HepG2 (cell line): Measurements from ENCODE around the gene AK9. TPM values are rescaled to one million over a fixed set of nuclear protein-coding genes. Genes with fewer than 3 reads are reported as not detected.

Source experiments
- ATAC-seq: fragments of 200-7000 bp; cut with Tn5 transposase; 3 replicates; pipeline ENCODE4 v1.9.1; 2020; ENCODE audit warnings: mild to moderate bottlenecking, moderate library complexity
- BruUV-seq: library from RNA; stranded (reverse); fragments of 400-500 nt; replicated peaks from 2 replicates; lab custom pipeline; 2021; lab: Mats Ljungman, UMichigan
- CTCF ChIA-PET: fragments of 300-600 bp; formaldehyde crosslinking; extraction: SDS; loops from one replicate; lab custom pipeline; 2021; ENCODE audit warnings: low total read pairs, inconsistent platforms, low intra/inter-chr PET ratio; lab: Yijun Ruan, JAX
- POLR2A ChIA-PET: fragments of 350-600 bp; sonication (Branson Sonifier 250); formaldehyde crosslinking; loops from one replicate; lab custom pipeline; 2020; ENCODE audit warnings: antibody characterized with exemption, inconsistent platforms; lab: Yijun Ruan, JAX
- DNase-seq: peaks from one replicate; pipeline ENCODE4 v3.0.0-alpha.2; 2015; ENCODE audit warnings: low spot score
- FAIRE-seq: peaks from 3 replicates; lab custom pipeline; 2011; peaks lifted over from hg19 to GRCh38; lab: Jason Lieb, UNC
- H2AFZ ChIP-seq: one replicate; pipeline ENCODE4 v1.6.1; 2011; ENCODE audit warnings: low read length, inconsistent platforms
- H3K27ac ChIP-seq: fragments of 300-600 bp; 3 replicates; pipeline ENCODE4 v1.8.0; 2011; ENCODE audit warnings: mixed run types, mild to moderate bottlenecking, mixed read lengths, low read length, inconsistent platforms; ENCODE audit not compliant: insufficient read depth; ENCODE audit errors: extremely low read length
- H3K27me3 ChIP-seq, 2 experiments: fragments of 200-600 bp in 1 of 2; 2 replicates in 1 of 2; 3 replicates in 1 of 2; pipeline versions ENCODE4 v1.6.0 to v1.8.0; 2011; ENCODE audit warnings: low read length in 2 of 2, mild to moderate bottlenecking in 2 of 2, moderate library complexity in 2 of 2, inconsistent platforms in 1 of 2; ENCODE audit not compliant: insufficient read depth in 2 of 2, control insufficient read depth in 1 of 2
- H3K36me3 ChIP-seq, 2 experiments: fragments of 200-600 bp in 1 of 2; replicated peaks in 1 of 2; 2 replicates in 1 of 2; 3 replicates in 1 of 2; pipeline versions ENCODE4 v1.5.1 to v1.8.0; 2011; ENCODE audit warnings: low read length in 2 of 2, inconsistent platforms in 1 of 2; ENCODE audit not compliant: insufficient read depth in 2 of 2, control insufficient read depth in 1 of 2
- H3K4me1 ChIP-seq: 2 replicates; pipeline ENCODE4 v1.5.1; 2012; ENCODE audit warnings: low read length, inconsistent platforms; ENCODE audit not compliant: insufficient read depth
- H3K4me2 ChIP-seq: 2 replicates; pipeline ENCODE4 v1.6.0; 2011; ENCODE audit warnings: low read depth, low read length, inconsistent platforms
- H3K4me3 ChIP-seq, 3 experiments: fragments of 200-600 bp in 1 of 3; sonication (generic), shearing (Covaris generic) in 1 of 3; replicated peaks in 1 of 3; 2 replicates each; pipeline ENCODE4 v1.5.1; 2011 to 2016; ENCODE audit warnings: low read length in 3 of 3, inconsistent platforms in 2 of 3, low read depth in 2 of 3, mild to moderate bottlenecking in 2 of 3, control low read depth in 1 of 3, mixed read lengths in 1 of 3; ENCODE audit not compliant: insufficient read depth in 1 of 3
- H3K79me2 ChIP-seq: one replicate; pipeline ENCODE4 v1.6.1; 2011; ENCODE audit warnings: low read length, inconsistent platforms; ENCODE audit not compliant: insufficient read depth
- H3K9ac ChIP-seq: 2 replicates; pipeline ENCODE4 v1.6.0; 2011; ENCODE audit warnings: mild to moderate bottlenecking, low read depth, low read length, inconsistent platforms; ENCODE audit not compliant: insufficient read depth
- H3K9me3 ChIP-seq: 2 replicates; pipeline ENCODE4 v1.5.1; 2012; ENCODE audit warnings: mild to moderate bottlenecking, low read length
- H4K20me1 ChIP-seq: 2 replicates; pipeline ENCODE4 v1.6.0; 2011; ENCODE audit warnings: inconsistent platforms, mild to moderate bottlenecking, low read length, moderate library complexity; ENCODE audit not compliant: insufficient read depth
- BRCA1 ChIP-seq: sonication (generic); formaldehyde crosslinking; IDR thresholded peaks from 2 replicates; pipeline ENCODE4 v1.4.0; 2020; ENCODE audit warnings: missing genetic modification reagents
- CBX5 ChIP-seq: sonication (generic); formaldehyde crosslinking; IDR thresholded peaks from 2 replicates; pipeline ENCODE4 v1.4.0; 2020; ENCODE audit warnings: missing genetic modification reagents, borderline replicate concordance
- GLI4 ChIP-seq: sonication (generic); formaldehyde crosslinking; IDR thresholded peaks from 2 replicates; pipeline ENCODE4 v1.5.1; 2020; ENCODE audit warnings: missing genetic modification reagents, mild to moderate bottlenecking, moderate library complexity, borderline replicate concordance
- HDAC6 ChIP-seq: fragments of 200-600 bp; sonication (generic); IDR thresholded peaks from 2 replicates; pipeline ENCODE4 v1.7.0; 2017; ENCODE audit warnings: mild to moderate bottlenecking, antibody characterized with exemption, low read length, low read depth
- IKZF4 ChIP-seq: sonication (generic); formaldehyde crosslinking; IDR thresholded peaks from 2 replicates; pipeline ENCODE4 v1.5.1; 2020; ENCODE audit warnings: borderline replicate concordance, mild to moderate bottlenecking, low read depth, missing genetic modification reagents; ENCODE audit errors: not compliant biosample characterization
- ISL2 ChIP-seq: sonication (generic); formaldehyde crosslinking; IDR thresholded peaks from 2 replicates; pipeline ENCODE4 v1.5.0; 2020; ENCODE audit warnings: missing genetic modification reagents
- KDM5B ChIP-seq: sonication (generic); formaldehyde crosslinking; IDR thresholded peaks from 2 replicates; pipeline ENCODE4 v1.4.0; 2020; ENCODE audit warnings: missing genetic modification reagents, mild to moderate bottlenecking, borderline replicate concordance
- ONECUT2 ChIP-seq: sonication (generic); formaldehyde crosslinking; IDR thresholded peaks from 2 replicates; pipeline ENCODE4 v1.4.0; 2020; ENCODE audit warnings: missing genetic modification reagents
- RAD51 ChIP-seq: fragments of 450-650 bp; IDR thresholded peaks from 2 replicates; pipeline ENCODE4 v1.6.1; 2016; ENCODE audit warnings: borderline replicate concordance
- TAF15 ChIP-seq: fragments of 200-400 bp; formaldehyde crosslinking; IDR thresholded peaks from one replicate; pipeline ENCODE4 v1.6.1; 2018; ENCODE audit warnings: mild to moderate bottlenecking, low read depth, low read length; ENCODE audit not compliant: poor library complexity, severe bottlenecking
- TARDBP ChIP-seq: sonication (generic); formaldehyde crosslinking; IDR thresholded peaks from 2 replicates; pipeline ENCODE4 v1.8.0; 2022; ENCODE audit warnings: mild to moderate bottlenecking, missing genetic modification reagents
- ZNF335 ChIP-seq: sonication (generic); formaldehyde crosslinking; IDR thresholded peaks from 2 replicates; pipeline ENCODE4 v1.4.0; 2020; ENCODE audit warnings: missing genetic modification reagents
- ZNF496 ChIP-seq: sonication (generic); formaldehyde crosslinking; IDR thresholded peaks from 2 replicates; pipeline ENCODE4 v1.8.1; 2023; ENCODE audit warnings: mild to moderate bottlenecking, moderate library complexity, missing genetic modification reagents; ENCODE audit not compliant: insufficient replicate concordance
- ZNF883 ChIP-seq: sonication (generic); formaldehyde crosslinking; IDR thresholded peaks from 2 replicates; pipeline ENCODE4 v1.5.1; 2020; ENCODE audit warnings: mild to moderate bottlenecking, missing genetic modification reagents; ENCODE audit errors: not compliant biosample characterization
- WGBS: methylation state at CpG from one replicate; pipeline ENCODE4 v1.1.6; 2017; ENCODE audit warnings: low lambda C conversion rate; 5-methylcytosine and 5-hydroxymethylcytosine counted together
- in situ Hi-C: cut with HindIII; loops from 2 replicates; pipeline ENCODE4 v1.10.0; 2017; ENCODE audit warnings: low pct_unique_long_range_greater_than_20kb; ENCODE audit not compliant: extremely low pct_ligation_motif_present
- intact Hi-C: fragments of 100-400 bp; cut with micrococcal nuclease; formaldehyde crosslinking; loops from one replicate; pipeline ENCODE4 v1.10.0; 2022; ENCODE audit not compliant: unreplicated experiment
- polyA plus RNA-seq, 8 experiments: library from polyadenylated mRNA; depleted of rRNA in 3 of 8; stranded (reverse) in 7 of 8; unstranded in 1 of 8; fragments of >200 nt; fragmentation: Illumina TruSeq in 4 of 8; extraction: Trizol in 4 of 8; gene quantifications; 2 replicates each; pipeline versions ENCODE4 v1.2.1 to v1.2.3, GENCODE V29; 2011 to 2016; ENCODE audit warnings: low read depth in 4 of 8, missing spikeins in 1 of 8, mixed read lengths in 1 of 8; ENCODE audit not compliant: insufficient read depth in 1 of 8
- total RNA-seq, 5 experiments: library from RNA; depleted of rRNA; stranded (reverse); fragments of >200 nt; fragmentation: Illumina TruSeq; extraction: Trizol; gene quantifications; 2 replicates each; pipeline ENCODE4 v1.2.3, GENCODE V29; 2016; ENCODE audit warnings: low read depth in 1 of 5
- TF ChIP-seq, protein P1 (sequence below): IDR thresholded peaks from 2 replicates; pipeline ENCODE4 v1.6.1; 2016; ENCODE audit warnings: low read depth, missing genetic modification reagents, missing compliant biosample characterization
- TF ChIP-seq, protein P2 (sequence below): sonication (generic); formaldehyde crosslinking; IDR thresholded peaks from 2 replicates; pipeline ENCODE4 v1.5.1; 2020; ENCODE audit warnings: mild to moderate bottlenecking, missing genetic modification reagents, moderate library complexity
- TF ChIP-seq, protein P3 (sequence below): sonication (generic); formaldehyde crosslinking; IDR thresholded peaks from 2 replicates; pipeline ENCODE4 v1.4.0; 2020; ENCODE audit warnings: missing genetic modification reagents; ENCODE audit errors: not compliant biosample characterization

Gene AK9
- total and polyA plus RNA-seq, 2 of the 13 experiments (the other 11 are each of a cell fraction or from before 2014, with no cell fraction given): 3.2 to 4.8 TPM

DNA sequence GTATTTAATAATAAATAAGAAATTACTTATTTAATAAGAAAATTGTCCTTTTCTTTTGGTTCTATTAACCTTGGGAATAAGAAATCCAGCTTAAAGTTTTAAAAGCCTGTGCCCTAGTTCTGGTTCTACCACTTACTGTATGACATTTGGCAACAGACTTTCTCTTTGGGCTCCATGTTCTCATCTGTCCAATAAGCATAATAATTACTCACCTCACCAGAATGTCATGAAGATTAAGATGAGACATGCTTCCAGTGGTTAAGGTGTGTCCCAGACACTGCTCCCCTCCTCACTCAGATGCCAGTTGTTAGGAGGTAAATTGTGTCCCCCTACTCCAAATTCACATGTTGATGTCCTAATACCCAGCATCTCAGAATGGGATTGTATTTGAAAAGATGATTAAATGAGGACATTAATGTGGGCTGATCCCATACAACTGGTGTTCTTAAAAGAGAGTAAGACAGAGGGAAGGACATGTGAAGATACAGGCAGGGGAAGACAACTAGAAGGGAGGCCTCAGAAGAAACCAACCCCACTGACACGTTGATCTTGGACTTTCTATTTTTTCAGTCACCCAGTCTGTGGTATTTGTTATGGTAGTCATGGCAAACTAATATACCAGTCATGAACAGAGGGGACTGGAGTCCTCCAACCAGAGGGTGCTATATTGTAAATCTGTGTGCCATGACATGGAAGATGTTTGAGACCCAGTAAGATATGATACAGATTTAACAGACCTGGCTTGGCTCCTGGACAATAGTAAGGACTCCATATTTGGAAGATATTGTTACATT, 229.1 kb downstream of the AK9 start:
- Histone ChIP-seq H3K27me3 (no peaks in the 10 kb centered on the region), H3K4me1 (peaks cover 4% of the 10 kb centered on the region; the same call in 1 of the 2 replicates), H3K9ac (no peak overlapping the region), H3K79me2 (no peaks in the 10 kb centered on the region)
- POLR2A ChIA-PET: no interaction called here
- BruUV-seq: no TSS peak
- intact Hi-C loops: no loop called here
- no peak for TF ChIP-seq TAF15
- TF ChIP-seq ZNF883 (CRISPR knock-in tag): no peak
- TF ChIP-seq, protein P1, sequence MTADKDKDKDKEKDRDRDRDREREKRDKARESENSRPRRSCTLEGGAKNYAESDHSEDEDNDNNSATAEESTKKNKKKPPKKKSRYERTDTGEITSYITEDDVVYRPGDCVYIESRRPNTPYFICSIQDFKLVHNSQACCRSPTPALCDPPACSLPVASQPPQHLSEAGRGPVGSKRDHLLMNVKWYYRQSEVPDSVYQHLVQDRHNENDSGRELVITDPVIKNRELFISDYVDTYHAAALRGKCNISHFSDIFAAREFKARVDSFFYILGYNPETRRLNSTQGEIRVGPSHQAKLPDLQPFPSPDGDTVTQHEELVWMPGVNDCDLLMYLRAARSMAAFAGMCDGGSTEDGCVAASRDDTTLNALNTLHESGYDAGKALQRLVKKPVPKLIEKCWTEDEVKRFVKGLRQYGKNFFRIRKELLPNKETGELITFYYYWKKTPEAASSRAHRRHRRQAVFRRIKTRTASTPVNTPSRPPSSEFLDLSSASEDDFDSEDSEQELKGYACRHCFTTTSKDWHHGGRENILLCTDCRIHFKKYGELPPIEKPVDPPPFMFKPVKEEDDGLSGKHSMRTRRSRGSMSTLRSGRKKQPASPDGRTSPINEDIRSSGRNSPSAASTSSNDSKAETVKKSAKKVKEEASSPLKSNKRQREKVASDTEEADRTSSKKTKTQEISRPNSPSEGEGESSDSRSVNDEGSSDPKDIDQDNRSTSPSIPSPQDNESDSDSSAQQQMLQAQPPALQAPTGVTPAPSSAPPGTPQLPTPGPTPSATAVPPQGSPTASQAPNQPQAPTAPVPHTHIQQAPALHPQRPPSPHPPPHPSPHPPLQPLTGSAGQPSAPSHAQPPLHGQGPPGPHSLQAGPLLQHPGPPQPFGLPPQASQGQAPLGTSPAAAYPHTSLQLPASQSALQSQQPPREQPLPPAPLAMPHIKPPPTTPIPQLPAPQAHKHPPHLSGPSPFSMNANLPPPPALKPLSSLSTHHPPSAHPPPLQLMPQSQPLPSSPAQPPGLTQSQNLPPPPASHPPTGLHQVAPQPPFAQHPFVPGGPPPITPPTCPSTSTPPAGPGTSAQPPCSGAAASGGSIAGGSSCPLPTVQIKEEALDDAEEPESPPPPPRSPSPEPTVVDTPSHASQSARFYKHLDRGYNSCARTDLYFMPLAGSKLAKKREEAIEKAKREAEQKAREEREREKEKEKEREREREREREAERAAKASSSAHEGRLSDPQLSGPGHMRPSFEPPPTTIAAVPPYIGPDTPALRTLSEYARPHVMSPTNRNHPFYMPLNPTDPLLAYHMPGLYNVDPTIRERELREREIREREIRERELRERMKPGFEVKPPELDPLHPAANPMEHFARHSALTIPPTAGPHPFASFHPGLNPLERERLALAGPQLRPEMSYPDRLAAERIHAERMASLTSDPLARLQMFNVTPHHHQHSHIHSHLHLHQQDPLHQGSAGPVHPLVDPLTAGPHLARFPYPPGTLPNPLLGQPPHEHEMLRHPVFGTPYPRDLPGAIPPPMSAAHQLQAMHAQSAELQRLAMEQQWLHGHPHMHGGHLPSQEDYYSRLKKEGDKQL (CRISPR knock-in tag): no peak
- TF ChIP-seq TARDBP (CRISPR knock-in tag): no peak
- TF ChIP-seq HDAC6: no peak
- no peak for TF ChIP-seq ISL2 (CRISPR knock-in tag)
- no peak for TF ChIP-seq IKZF4 (CRISPR knock-in tag)
- TF ChIP-seq RAD51: no peak
- no peak for TF ChIP-seq ZNF335
- no peak for TF ChIP-seq ZNF496 (CRISPR knock-in tag)
- no peak for TF ChIP-seq KDM5B (CRISPR knock-in tag)
- TF ChIP-seq, protein P2, sequence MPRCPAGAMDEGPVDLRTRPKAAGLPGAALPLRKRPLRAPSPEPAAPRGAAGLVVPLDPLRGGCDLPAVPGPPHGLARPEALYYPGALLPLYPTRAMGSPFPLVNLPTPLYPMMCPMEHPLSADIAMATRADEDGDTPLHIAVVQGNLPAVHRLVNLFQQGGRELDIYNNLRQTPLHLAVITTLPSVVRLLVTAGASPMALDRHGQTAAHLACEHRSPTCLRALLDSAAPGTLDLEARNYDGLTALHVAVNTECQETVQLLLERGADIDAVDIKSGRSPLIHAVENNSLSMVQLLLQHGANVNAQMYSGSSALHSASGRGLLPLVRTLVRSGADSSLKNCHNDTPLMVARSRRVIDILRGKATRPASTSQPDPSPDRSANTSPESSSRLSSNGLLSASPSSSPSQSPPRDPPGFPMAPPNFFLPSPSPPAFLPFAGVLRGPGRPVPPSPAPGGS (CRISPR knock-in tag): no peak
- TF ChIP-seq, protein P3, sequence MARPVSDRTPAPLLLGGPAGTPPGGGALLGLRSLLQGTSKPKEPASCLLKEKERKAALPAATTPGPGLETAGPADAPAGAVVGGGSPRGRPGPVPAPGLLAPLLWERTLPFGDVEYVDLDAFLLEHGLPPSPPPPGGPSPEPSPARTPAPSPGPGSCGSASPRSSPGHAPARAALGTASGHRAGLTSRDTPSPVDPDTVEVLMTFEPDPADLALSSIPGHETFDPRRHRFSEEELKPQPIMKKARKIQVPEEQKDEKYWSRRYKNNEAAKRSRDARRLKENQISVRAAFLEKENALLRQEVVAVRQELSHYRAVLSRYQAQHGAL (CRISPR knock-in tag): no peak
- no peak for TF ChIP-seq ONECUT2 (CRISPR knock-in tag)
- no peak for TF ChIP-seq CBX5
- TF ChIP-seq BRCA1 (CRISPR knock-in tag): no peak
- TF ChIP-seq GLI4 (CRISPR knock-in tag): no peak
- TF ChIP-seq, all 625 proteins: peak for 0
- no peak overlapping the region for H3K4me2 ChIP-seq
- FAIRE-seq: no peak
- H2AFZ ChIP-seq: no peak overlapping the region
- H3K27ac ChIP-seq: no peak overlapping the region
- in situ Hi-C loops: no loop called here
- no peak overlapping the region for H3K4me3 ChIP-seq
- peaks cover 7 to 28% of the 10 kb centered on the region in 2 experiments; a peak in 4 of 5 replicates for H3K36me3 ChIP-seq
- no peak for DNase-seq
- H3K9me3 ChIP-seq: no peaks in the 10 kb centered on the region
- 94% methylated on average over 1 of the region's 1 CpG for WGBS
- ATAC-seq: no peak
- H4K20me1 ChIP-seq: no peaks in the 10 kb centered on the region
- CTCF ChIA-PET: no interaction called here
